GM19351 (cell line): ENCODE results near the gene SDK2.
"Not testable (repeated sequence)": the region's sequence is repeated elsewhere in the genome, so short reads cannot be mapped to it uniquely, and the experiment has no call there.

ENCODE experiments used
- ATAC-seq: cut with Tn5 transposase; IDR thresholded peaks from one replicate; pipeline ENCODE4 v1.9.1; 2021; ENCODE audit warnings: mild to moderate bottlenecking, moderate library complexity; ENCODE audit not compliant: unreplicated experiment

Gene SDK2

DNA sequence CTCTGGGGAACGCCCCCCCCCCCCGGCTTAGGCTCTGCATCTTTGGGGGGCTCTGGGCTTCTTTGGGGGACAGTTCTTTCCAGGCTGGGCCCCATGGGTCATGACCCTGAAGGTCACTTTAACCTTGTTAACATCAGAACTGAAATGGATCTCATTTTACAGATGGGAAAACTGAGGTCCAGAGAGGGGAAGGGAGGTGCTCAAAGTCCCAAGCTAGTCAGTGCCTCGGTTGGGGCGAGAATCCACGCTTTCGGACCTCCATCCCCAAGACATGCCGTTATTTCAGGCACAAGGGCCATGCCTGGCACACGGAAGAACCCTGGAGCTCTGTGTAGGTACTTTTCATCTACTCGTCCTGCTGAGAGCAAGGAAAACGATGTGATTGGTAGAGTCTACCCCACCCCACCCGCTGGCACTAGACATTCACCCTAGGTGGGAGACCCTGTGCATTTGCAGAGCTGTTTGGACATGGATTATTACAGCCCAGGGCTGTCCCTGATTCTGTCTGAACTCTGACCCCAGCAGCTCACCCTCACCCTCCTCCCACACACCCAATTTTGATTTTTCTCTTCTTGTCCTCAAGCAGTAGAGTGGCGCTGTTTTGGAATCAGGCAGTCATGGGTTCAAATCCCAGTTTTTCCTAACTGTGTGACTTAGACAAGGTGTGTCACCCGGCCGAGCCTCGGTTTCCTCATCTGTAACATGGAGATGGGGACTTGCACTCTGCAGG lies 177.4 kb downstream of the SDK2 start:
- no peak for ATAC-seq

DNA sequence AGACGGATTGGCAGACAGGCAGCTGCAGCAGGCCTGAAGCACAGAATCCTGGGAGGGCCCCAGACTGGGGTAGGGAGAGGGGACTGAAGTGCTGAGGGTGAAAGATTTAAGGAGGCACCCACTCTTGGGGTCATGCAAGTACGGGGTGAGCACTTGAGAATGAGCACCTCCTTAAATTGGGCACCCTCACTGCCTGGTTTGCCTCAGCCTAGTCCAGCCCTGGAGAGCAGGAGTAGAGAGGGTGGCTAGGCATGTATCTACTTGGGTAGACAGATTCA lies 178.4 kb downstream of the SDK2 start:
- no peak for ATAC-seq

DNA sequence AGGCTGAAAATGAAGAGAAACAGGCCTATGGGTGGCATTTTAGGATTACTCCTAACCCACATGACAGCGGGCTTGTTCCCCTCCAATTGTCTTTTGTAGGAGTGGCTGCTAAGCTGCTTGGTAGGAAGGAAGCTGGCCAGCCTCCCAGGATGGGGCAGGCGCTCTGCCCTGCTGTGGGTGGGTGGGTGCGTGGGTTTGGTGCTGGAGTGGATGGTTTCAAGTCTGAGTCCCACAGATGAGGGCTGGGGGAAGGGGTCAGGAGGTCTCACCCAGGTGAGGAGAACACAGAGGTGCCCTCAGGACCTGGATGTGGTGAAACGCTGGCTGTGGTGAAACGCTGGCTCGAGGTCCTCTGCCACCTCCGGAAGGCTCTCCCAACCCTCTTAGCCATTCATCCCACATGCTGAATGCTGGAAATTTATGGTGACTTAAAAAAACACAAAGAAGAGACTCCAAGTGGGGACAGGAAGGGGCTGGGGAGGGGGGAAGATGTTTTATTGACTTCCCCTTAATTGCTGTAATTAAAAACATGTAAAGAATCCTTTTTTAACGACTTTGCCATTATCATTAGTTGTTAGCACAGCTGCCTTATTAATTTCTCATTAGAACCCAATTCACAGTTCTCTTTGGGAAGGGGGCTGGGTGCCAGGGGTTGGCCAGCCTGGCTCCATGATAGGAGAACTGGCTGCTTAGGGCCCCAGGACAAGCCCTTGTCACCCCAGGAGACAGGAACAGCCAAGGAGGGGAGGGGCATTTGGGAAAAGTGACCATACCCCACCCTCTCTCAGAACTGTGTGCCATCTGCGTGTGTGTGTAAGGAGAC lies 178.9 kb downstream of the SDK2 start:
- ATAC-seq = no peak

GRCh38 chr17:73464447-73464846 lies 179.8 kb downstream of the SDK2 start:
- ATAC-seq = no peak

GRCh38 chr17:73463821-73464220 lies 180.4 kb downstream of the SDK2 start:
- ATAC-seq = no peak

DNA sequence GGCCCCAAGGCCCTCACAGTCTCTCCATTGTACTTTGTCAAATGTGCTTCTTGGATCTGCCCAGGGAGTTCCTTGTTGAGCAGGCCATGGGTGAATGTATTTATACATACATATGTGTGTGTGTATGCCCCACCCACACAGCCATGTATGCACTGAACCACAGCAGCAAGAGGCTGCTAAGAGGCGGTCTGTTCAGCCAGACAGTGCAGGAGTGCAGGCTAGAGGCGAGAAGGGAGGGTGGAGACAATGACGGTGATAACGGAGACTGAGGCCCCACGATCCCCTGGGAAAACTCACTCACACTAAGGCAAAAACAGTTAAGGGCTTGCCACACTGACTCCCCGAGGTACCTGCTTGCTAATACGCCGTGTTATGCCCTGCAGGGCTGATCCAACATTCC lies 181.4 kb downstream of the SDK2 start:
- ATAC-seq = no peak

GRCh38 chr17:73459980-73460379 lies 184.3 kb downstream of the SDK2 start:
- no peak for ATAC-seq

GRCh38 chr17:73455767-73456166 lies 188.5 kb downstream of the SDK2 start:
- no peak for ATAC-seq

- ATAC-seq = no peak
These were observed 189.1 kb downstream of the SDK2 start for GRCh38 chr17:73455050-73455687.

- ATAC-seq = not testable (repeated sequence)
These were observed 190.8 kb downstream of the SDK2 start for GRCh38 chr17:73453494-73453893.

DNA sequence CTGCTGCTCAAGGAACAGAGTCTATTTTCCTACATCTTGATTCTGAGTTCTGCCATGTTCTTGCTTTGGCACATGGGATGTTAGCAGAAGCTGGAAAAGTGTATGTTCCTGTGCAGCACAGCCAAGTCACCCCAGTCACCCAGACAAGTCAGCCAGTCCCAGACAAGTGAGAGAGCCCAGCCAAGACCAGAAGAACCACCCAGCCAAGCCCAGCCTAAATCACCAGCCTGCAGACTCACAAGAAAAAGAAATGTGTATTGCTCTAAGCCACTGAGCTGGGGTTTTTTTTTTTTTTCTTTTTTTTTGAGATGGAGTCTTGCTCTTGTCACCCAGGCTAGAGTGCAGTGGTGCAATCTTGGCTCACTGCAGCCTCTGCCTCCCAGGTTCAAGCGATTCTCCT lies 191.2 kb downstream of the SDK2 start:
- no peak for ATAC-seq

DNA sequence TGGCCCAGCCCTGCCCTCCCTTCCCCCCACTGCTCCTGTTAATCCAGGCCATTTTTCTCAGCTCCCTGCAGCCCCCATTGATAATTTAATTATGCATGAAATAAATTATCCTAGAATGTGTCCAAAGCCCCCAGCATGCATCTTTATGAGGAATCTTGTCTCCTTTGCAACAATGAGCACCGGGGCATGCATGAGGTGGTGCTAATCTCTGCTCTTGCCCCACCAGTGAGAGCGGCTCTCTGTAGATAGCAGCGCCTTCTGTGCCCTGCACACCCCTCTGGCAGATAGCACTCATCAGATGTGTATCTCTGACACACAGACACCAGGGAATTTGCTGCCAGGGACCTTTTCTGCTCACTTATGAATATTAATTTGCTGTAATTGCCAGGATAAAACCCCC lies 192.2 kb downstream of the SDK2 start:
- no peak for ATAC-seq

GRCh38 chr17:73447319-73447718 lies 196.9 kb downstream of the SDK2 start:
- ATAC-seq = no peak

- ATAC-seq = no peak
These were observed 197.6 kb downstream of the SDK2 start for GRCh38 chr17:73446617-73447016.

- ATAC-seq = no peak
These were observed 198.8 kb downstream of the SDK2 start for GRCh38 chr17:73445466-73445865.

DNA sequence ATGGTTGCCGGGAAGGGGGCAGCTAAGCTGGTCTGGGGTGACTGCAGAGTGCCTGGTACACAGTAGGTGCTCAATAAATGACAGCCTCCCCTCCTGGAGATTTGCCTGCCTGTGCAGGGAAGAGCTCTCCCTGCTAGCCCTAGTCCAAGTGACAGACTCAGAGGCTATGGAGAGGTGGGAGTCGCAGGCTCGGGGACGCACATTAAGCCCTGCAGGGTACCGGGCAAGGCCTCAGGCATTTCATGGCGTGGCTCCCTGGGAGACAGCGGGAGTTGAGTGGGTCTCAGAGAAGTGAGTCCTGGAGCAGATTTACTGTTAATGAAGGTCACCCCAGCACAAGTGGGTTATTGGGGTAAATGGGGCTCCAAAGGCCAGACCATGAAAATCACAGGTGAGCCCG lies 200.2 kb downstream of the SDK2 start:
- ATAC-seq = no peak

DNA sequence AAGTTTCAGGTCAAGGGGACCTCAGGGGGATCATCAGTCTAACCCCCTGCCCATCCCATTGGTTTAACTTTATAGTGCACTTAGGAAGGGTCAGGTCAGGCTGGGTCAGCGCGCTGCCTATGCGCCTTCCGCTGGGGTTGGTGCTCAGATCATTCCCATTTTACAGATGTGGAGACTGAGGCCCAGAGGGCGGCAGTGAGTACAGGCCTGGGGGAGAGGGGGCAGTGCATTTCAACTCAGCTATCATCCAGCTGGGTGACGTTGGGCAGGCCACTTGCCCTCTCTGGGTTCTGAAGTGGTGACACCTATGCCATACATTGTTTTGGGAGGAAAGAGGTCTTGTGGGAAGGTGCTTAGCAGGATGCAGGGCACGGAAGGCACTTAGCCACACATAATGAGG lies 204.6 kb downstream of the SDK2 start:
- ATAC-seq = no peak

GRCh38 chr17:73437826-73438225 lies 206.4 kb downstream of the SDK2 start:
- ATAC-seq = no peak

GRCh38 chr17:73436954-73437353 lies 207.3 kb downstream of the SDK2 start:
- no peak for ATAC-seq

DNA sequence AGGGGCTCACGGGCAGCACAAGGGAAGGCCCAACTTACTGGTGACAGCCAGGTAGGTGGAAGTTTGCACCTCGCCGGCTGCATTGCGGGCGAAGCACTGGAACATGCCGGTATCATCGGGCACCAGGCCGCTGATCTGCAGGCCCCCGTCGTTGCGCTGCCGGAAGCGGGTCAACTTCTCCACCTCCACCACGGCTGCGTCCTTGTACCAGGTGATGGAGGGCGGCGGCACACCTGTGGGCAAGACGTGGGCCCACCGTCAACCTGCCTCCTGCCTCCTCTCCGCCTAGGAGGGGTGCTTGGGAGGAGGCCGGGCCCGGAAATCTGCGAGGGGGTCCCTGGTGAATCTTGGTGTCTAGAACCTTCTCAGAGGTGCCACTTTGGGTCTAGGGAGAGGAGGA lies 208.8 kb downstream of the SDK2 start:
- no peak for ATAC-seq

DNA sequence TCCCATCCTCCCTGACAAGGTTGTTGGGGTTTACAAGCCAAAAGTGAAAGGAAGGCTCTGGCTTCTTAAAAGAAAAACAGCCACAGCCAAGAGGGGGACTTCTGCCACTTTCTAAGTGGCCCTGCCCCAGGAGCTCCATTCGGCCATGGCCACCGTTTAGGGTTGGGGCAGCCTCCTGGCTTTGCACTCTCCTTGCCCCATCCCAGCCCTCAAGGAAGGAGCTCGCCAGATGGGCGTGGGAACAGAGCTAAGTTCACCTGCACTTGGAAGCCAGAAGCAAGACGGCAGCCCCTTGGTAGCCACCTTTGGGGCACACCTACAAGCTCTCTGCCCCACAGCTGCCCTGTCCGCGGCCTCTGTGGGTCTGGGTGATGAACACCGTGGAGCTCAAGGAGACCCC lies 210.1 kb downstream of the SDK2 start:
- ATAC-seq = no peak

DNA sequence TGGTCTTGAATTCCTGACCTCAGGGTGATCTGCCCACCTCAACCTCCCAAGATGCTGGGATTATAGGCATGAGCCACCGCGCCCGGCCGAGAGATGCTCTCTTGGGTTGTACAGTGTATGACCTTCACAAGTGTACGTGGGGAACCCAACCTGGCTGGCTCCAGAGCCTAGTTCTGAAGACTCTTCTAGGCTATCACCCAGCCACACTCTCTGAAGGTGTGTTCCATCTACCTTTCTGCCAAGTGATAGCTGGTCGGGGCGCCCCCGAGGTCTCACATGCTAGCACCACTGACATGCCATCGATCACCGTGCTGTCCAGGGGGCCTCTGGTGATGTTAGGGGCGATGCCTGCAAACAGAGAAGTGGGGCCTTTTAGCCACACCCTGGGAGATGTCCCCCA lies 210.7 kb downstream of the SDK2 start:
- ATAC-seq = no peak
